ENCODE measurements around the gene IRX4.

IRX4 gene

GRCh38 chr5:1834022-1834551 lies 48.6 kb downstream of the IRX4 start:
- no peak for DNase-seq

- no peak for DNase-seq
Observed at GRCh38 chr5:1833264-1834021, 49.3 kb downstream of the IRX4 start.

- DNase-seq, result no peak
Observed at GRCh38 chr5:1832511-1833250, 50.0 kb downstream of the IRX4 start.

GRCh38 chr5:1831677-1832313 lies 50.9 kb downstream of the IRX4 start:
- DNase-seq, result no peak

GRCh38 chr5:1831257-1831656 lies 51.5 kb downstream of the IRX4 start:
- no peak for DNase-seq

- no peak for DNase-seq
Observed at GRCh38 chr5:1830571-1831228, 52.0 kb downstream of the IRX4 start.

GRCh38 chr5:1827886-1828397 lies 54.8 kb downstream of the IRX4 start:
- no peak for DNase-seq

Measured in CD4-positive, alpha-beta T cell treated with Interleukin-4 for 4 hours (primary cell).